ENCODE data around the gene AGBL5. TPM values are rescaled to one million over a fixed set of nuclear protein-coding genes. Genes with fewer than 3 reads are reported as not detected.

Gene AGBL5
- total RNA-seq, 1 donor from 2014 or later: 32.0 TPM

- no peaks in the 10 kb centered on the region for H3K27me3 ChIP-seq (ENCODE audit: control insufficient read depth, insufficient read depth, low read length)
- DNase-seq (ENCODE audit: low read depth): no peak
- H3K36me3 ChIP-seq (ENCODE audit: control insufficient read depth, insufficient read depth, low read length): no peaks in the 10 kb centered on the region
- TF ChIP-seq CTCF (IDR thresholded peaks at IDR 0.05; ENCODE audit: insufficient read depth, low read length, poor library complexity, severe bottlenecking): no peak
- H3K4me3 ChIP-seq (ENCODE audit: low read depth, low read length): no peak overlapping the region
Measured at GRCh38 chr2:27092696-27093429, 41.4 kb downstream of the AGBL5 start.

- Histone ChIP-seq H3K36me3 (ENCODE audit: control insufficient read depth, insufficient read depth, low read length) (no peaks in the 10 kb centered on the region), H3K4me3 (ENCODE audit: low read depth, low read length) (no peak overlapping the region), H3K27me3 (ENCODE audit: control insufficient read depth, insufficient read depth, low read length) (no peaks in the 10 kb centered on the region)
- no peak for TF ChIP-seq CTCF (IDR thresholded peaks at IDR 0.05; ENCODE audit: insufficient read depth, low read length, poor library complexity, severe bottlenecking)
- DNase-seq (ENCODE audit: low read depth): no peak
Measured at GRCh38 chr2:27093430-27094352, 42.2 kb downstream of the AGBL5 start.

- DNase-seq (ENCODE audit: low read depth): no peak
- Histone ChIP-seq H3K27me3 (ENCODE audit: control insufficient read depth, insufficient read depth, low read length) (no peaks in the 10 kb centered on the region), H3K36me3 (ENCODE audit: control insufficient read depth, insufficient read depth, low read length) (no peaks in the 10 kb centered on the region), H3K4me3 (ENCODE audit: low read depth, low read length) (no peak overlapping the region)
- TF ChIP-seq CTCF (IDR thresholded peaks at IDR 0.05; ENCODE audit: insufficient read depth, low read length, poor library complexity, severe bottlenecking): no peak
Measured at GRCh38 chr2:27094353-27094984, 43.0 kb downstream of the AGBL5 start.

- H3K4me3 ChIP-seq (ENCODE audit: low read depth, low read length): no peak overlapping the region
- H3K36me3 ChIP-seq (ENCODE audit: control insufficient read depth, insufficient read depth, low read length): no peaks in the 10 kb centered on the region
- DNase-seq (ENCODE audit: low read depth): no peak
- TF ChIP-seq CTCF (IDR thresholded peaks at IDR 0.05; ENCODE audit: insufficient read depth, low read length, poor library complexity, severe bottlenecking): no peak
- H3K27me3 ChIP-seq (ENCODE audit: control insufficient read depth, insufficient read depth, low read length): no peaks in the 10 kb centered on the region
Measured at GRCh38 chr2:27095427-27095744, 43.9 kb downstream of the AGBL5 start.

GRCh38 chr2:27095745-27096651 lies 44.5 kb downstream of the AGBL5 start:
- Histone ChIP-seq H3K4me3 (ENCODE audit: low read depth, low read length) (peak overlapping the region; percentile 16), H3K27me3 (ENCODE audit: control insufficient read depth, insufficient read depth, low read length) (no peaks in the 10 kb centered on the region), H3K36me3 (ENCODE audit: control insufficient read depth, insufficient read depth, low read length) (no peaks in the 10 kb centered on the region)
- no peak for TF ChIP-seq CTCF (IDR thresholded peaks at IDR 0.05; ENCODE audit: insufficient read depth, low read length, poor library complexity, severe bottlenecking)
- DNase-seq (ENCODE audit: low read depth): no peak
